GM12878 (cell line): Measurements from ENCODE around the gene GCFC2. TPM values are rescaled to one million over a fixed set of nuclear protein-coding genes. Genes with fewer than 3 reads are reported as not detected.

ENCODE experiments used
- BACH1 ChIP-seq: fragments of 450-650 bp; IDR thresholded peaks from 2 replicates; pipeline ENCODE4 v1.6.1; 2017; ENCODE audit warnings: mild to moderate bottlenecking, borderline replicate concordance
- BHLHE40 ChIP-seq, 2 experiments: fragments of 450-650 bp in 1 of 2; IDR thresholded peaks; 2 replicates each; pipeline ENCODE4 v1.6.1; 2011 to 2017; ENCODE audit warnings: low read depth in 2 of 2, borderline replicate concordance in 1 of 2, improper control_type of control experiment in 1 of 2, low read length in 1 of 2, mild to moderate bottlenecking in 1 of 2
- CREB1 ChIP-seq: IDR thresholded peaks from 2 replicates; pipeline ENCODE4 v1.6.1; 2012; ENCODE audit warnings: low read depth, mild to moderate bottlenecking, inconsistent platforms
- DPF2 ChIP-seq: fragments of 450-650 bp; IDR thresholded peaks from 2 replicates; pipeline ENCODE4 v1.6.1; 2017; ENCODE audit warnings: mild to moderate bottlenecking
- ESRRA ChIP-seq: IDR thresholded peaks from 2 replicates; pipeline ENCODE4 v1.6.1; 2012; ENCODE audit warnings: mild to moderate bottlenecking, low read length, improper control_type of control experiment
- ETV6 ChIP-seq, 2 experiments: fragments of 450-650 bp in 1 of 2; IDR thresholded peaks in 1 of 2; conservative IDR thresholded peaks in 1 of 2; 2 replicates each; pipeline ENCODE4 v1.6.1; 2014; ENCODE audit warnings: antibody characterized with exemption in 1 of 2, borderline replicate concordance in 1 of 2, low read depth in 1 of 2, mild to moderate bottlenecking in 1 of 2, moderate library complexity in 1 of 2
- EZH2 ChIP-seq: IDR thresholded peaks from 2 replicates; pipeline ENCODE4 v1.6.1; 2012; ENCODE audit warnings: low read depth, mild to moderate bottlenecking, control low read depth, inconsistent platforms, low read length, borderline replicate concordance; ENCODE audit not compliant: control insufficient read depth
- GABPA ChIP-seq: IDR thresholded peaks from 2 replicates; pipeline ENCODE4 v1.6.1; 2014; ENCODE audit warnings: antibody characterized with exemption, low read depth, mild to moderate bottlenecking, inconsistent platforms
- IKZF1 ChIP-seq: fragments of 450-650 bp; conservative IDR thresholded peaks from 2 replicates; pipeline ENCODE4 v1.6.1; 2017; ENCODE audit warnings: antibody characterized with exemption, mild to moderate bottlenecking
- IRF4 ChIP-seq: IDR thresholded peaks from 2 replicates; pipeline ENCODE4 v1.6.1; 2011; ENCODE audit warnings: low read depth, low read length
- MLLT1 ChIP-seq: fragments of 450-650 bp; IDR thresholded peaks from 2 replicates; pipeline ENCODE4 v1.6.1; 2016; ENCODE audit warnings: mild to moderate bottlenecking
- MTA2 ChIP-seq: fragments of 450-650 bp; IDR thresholded peaks from 2 replicates; pipeline ENCODE4 v1.6.1; 2016; ENCODE audit warnings: low read depth, mild to moderate bottlenecking, moderate library complexity
- NFYB ChIP-seq: IDR thresholded peaks from 2 replicates; pipeline ENCODE4 v1.6.1; 2011; ENCODE audit warnings: low read depth, mild to moderate bottlenecking, low read length, improper control_type of control experiment, moderate library complexity; ENCODE audit not compliant: insufficient read depth
- NR2C2 ChIP-seq: IDR thresholded peaks from 2 replicates; pipeline ENCODE4 v1.6.1; 2011; ENCODE audit warnings: borderline replicate concordance, low read depth; ENCODE audit not compliant: control insufficient read depth, insufficient read length
- PBX3 ChIP-seq: IDR thresholded peaks from 2 replicates; pipeline ENCODE4 v1.6.1; 2011; ENCODE audit warnings: mild to moderate bottlenecking, low read depth, low read length, moderate library complexity; ENCODE audit not compliant: insufficient replicate concordance
- RB1 ChIP-seq: fragments of 450-650 bp; formaldehyde crosslinking; IDR thresholded peaks from 2 replicates; pipeline ENCODE4 v1.6.1; 2017; ENCODE audit warnings: mild to moderate bottlenecking, borderline replicate concordance
- RBBP5 ChIP-seq: fragments of 200-600 bp; sonication (generic); conservative IDR thresholded peaks from 2 replicates; pipeline ENCODE4 v1.6.1; 2016
- SKIL ChIP-seq: fragments of 450-650 bp; IDR thresholded peaks from 2 replicates; pipeline ENCODE4 v1.6.1; 2017; ENCODE audit warnings: mild to moderate bottlenecking, low read depth, inconsistent platforms; ENCODE audit not compliant: poor library complexity, severe bottlenecking
- SMAD1 ChIP-seq: fragments of 450-650 bp; IDR thresholded peaks from 2 replicates; pipeline ENCODE4 v1.6.1; 2018; ENCODE audit warnings: mild to moderate bottlenecking, low read depth; ENCODE audit not compliant: partially characterized antibody
- SREBF1 ChIP-seq: IDR thresholded peaks from 2 replicates; pipeline ENCODE4 v1.6.1; 2012; ENCODE audit warnings: mild to moderate bottlenecking, low read length
- STAT1 ChIP-seq: fragments of 450-650 bp; conservative IDR thresholded peaks from 2 replicates; pipeline ENCODE4 v1.6.1; 2014; ENCODE audit warnings: antibody characterized with exemption, mild to moderate bottlenecking
- TAF1 ChIP-seq: IDR thresholded peaks from 2 replicates; pipeline ENCODE4 v1.6.1; 2011; ENCODE audit warnings: mild to moderate bottlenecking, low read depth, low read length, borderline replicate concordance
- TCF12 ChIP-seq: IDR thresholded peaks from 2 replicates; pipeline ENCODE4 v1.6.1; 2011; ENCODE audit warnings: low read depth, mild to moderate bottlenecking, low read length
- TCF3 ChIP-seq: IDR thresholded peaks from 2 replicates; pipeline ENCODE4 v1.6.1; 2012; ENCODE audit warnings: low read depth, mild to moderate bottlenecking, low read length, borderline replicate concordance; ENCODE audit not compliant: insufficient read depth
- ZSCAN29 ChIP-seq: fragments of 450-650 bp; IDR thresholded peaks from 2 replicates; pipeline ENCODE4 v1.6.1; 2017; ENCODE audit warnings: mild to moderate bottlenecking, moderate library complexity
- polyA plus RNA-seq, 11 experiments: library from polyadenylated mRNA; depleted of rRNA in 4 of 11; unstranded in 6 of 11; stranded (reverse) in 5 of 11; fragments of >200 nt; fragmentation: Nextera tagmentation in 4 of 11; fragmentation: Illumina TruSeq in 1 of 11; extraction: Ambion mirVana in 4 of 11; extraction: Trizol in 1 of 11; gene quantifications; 1 replicate in 1 of 11; 2 replicates in 10 of 11; pipeline versions ENCODE4 v1.2.1 to v1.2.3, GENCODE V29; 2011 to 2016; ENCODE audit warnings: inconsistent platforms in 2 of 11, missing spikeins in 2 of 11, low read depth in 1 of 11
- total RNA-seq, 4 experiments: library from RNA; depleted of rRNA in 3 of 4; stranded (reverse); fragments of >200 nt in 3 of 4; fragmentation: Illumina TruSeq in 1 of 4; extraction: Trizol in 1 of 4; gene quantifications; 2 replicates each; pipeline versions ENCODE4 v1.2.1 to v1.2.3, GENCODE V29; 2013 to 2021

Gene GCFC2
- total and polyA plus RNA-seq, 10 of the 15 experiments (the other 5 are each of a cell fraction or from before 2014, with no cell fraction given), result 15.5 to 36.5 (median 27.4) TPM

GRCh38 chr2:75646583-75647425 is 63.9 kb downstream of the GCFC2 start, which contains the start of gene MRPL19 (continued):
- TF ChIP-seq RB1 (peak; percentile 79; the same call in 1 of the 2 replicates), NR2C2 (no peak), SKIL (no peak), MTA2 (peak; percentile 25; the same call in 1 of the 2 replicates), STAT1 (0 out of 2 replicates have a peak, but pooled peaks have one; percentile 70), RBBP5 (no peak), DPF2 (peak; percentile 65), SREBF1 (peak; percentile 78), ZSCAN29 (peak; percentile 13; the same call in 1 of the 2 replicates), ETV6 (conservative IDR thresholded peaks at IDR 0.05 in 1 of 2, IDR thresholded peaks at IDR 0.05 in 1 of 2; ENCODE audit: borderline replicate concordance in 1 of 2, low read depth in 1 of 2) (no peak), CREB1 (peak; percentile 92), ESRRA (no peak), NFYB (no peak), TAF1 (peak; percentile 90; the same call in 1 of the 2 replicates), PBX3 (no peak), TCF3 (no peak), SMAD1 (no peak), IKZF1 (peak; percentile 95), IRF4 (no peak), EZH2 (no peak), BACH1 (no peak; the same call in 1 of the 2 replicates), BHLHE40 (IDR thresholded peaks at IDR 0.05; ENCODE audit: borderline replicate concordance in 1 of 2, low read depth in 2 of 2, low read length in 1 of 2) (peak in 1 of 2 experiments; percentile 81; a peak in 2 of 4 replicates), GABPA (no peak; the same call in 1 of the 2 replicates), MLLT1 (peak; percentile 99), TCF12 (peak; percentile 71)
